Prostate gland (tissue), 2 donors: Measurements from ENCODE around the gene SMIM27. TPM values are rescaled to one million over a fixed set of nuclear protein-coding genes. Genes with fewer than 3 reads are reported as not detected.
A peak's percentile ranks its signal among the peaks of the same experiment; 100 is the strongest.
"Not testable (repeated sequence)": the region's sequence is repeated elsewhere in the genome, so short reads cannot be mapped to it uniquely, and the experiment has no call there.

Experiments used
- DNase-seq: peaks from one replicate; pipeline ENCODE4 v3.0.0-alpha.2; 2019; ENCODE audit warnings: low spot score
- H3K27ac ChIP-seq, 2 donors: fragments of 200-600 bp; sonication (generic); 2 replicates each; pipeline ENCODE4 v1.5.1; 2017 to 2019
- H3K27me3 ChIP-seq: fragments of 200-600 bp; sonication (generic); replicated peaks from 2 replicates; pipeline ENCODE4 v1.5.1; 2019; ENCODE audit not compliant: insufficient read depth
- H3K36me3 ChIP-seq, 2 donors: fragments of 200-600 bp; sonication (generic); 1 replicate in 1 of 2; 2 replicates in 1 of 2; pipeline versions ENCODE4 v1.5.1 to v1.8.1; 2017 to 2019
- H3K4me1 ChIP-seq: fragments of 200-600 bp; sonication (generic); replicated peaks from 2 replicates; pipeline ENCODE4 v1.5.1; 2019
- H3K4me3 ChIP-seq, 2 donors: fragments of 200-600 bp; sonication (generic); 2 replicates each; pipeline ENCODE4 v1.5.1; 2017 to 2019
- H3K9me3 ChIP-seq: fragments of 200-600 bp; sonication (generic); 2 replicates; pipeline ENCODE4 v1.5.1; 2017
- CTCF ChIP-seq, 4 experiments: fragments of 200-600 bp in 2 of 4; fragments of 450-650 bp in 2 of 4; sonication (generic) in 2 of 4; IDR thresholded peaks; 1 replicate in 3 of 4; 2 replicates in 1 of 4; pipeline ENCODE4 v1.5.1; 2016 to 2019; ENCODE audit warnings: antibody characterized with exemption in 4 of 4, mild to moderate bottlenecking in 2 of 4, moderate library complexity in 2 of 4
- POLR2A ChIP-seq: fragments of 450-650 bp; IDR thresholded peaks from one replicate; pipeline ENCODE4 v1.6.1; 2016; ENCODE audit warnings: antibody characterized with exemption, mild to moderate bottlenecking
- POLR2AphosphoS5 ChIP-seq: sonication (generic); formaldehyde crosslinking; IDR thresholded peaks from one replicate; pipeline ENCODE4 v1.6.1; 2017; ENCODE audit warnings: antibody characterized with exemption
- WGBS: methylation state at CpG from one replicate; pipeline ENCODE4 v1.1.5; 2018; 5-methylcytosine and 5-hydroxymethylcytosine counted together
- intact Hi-C: fragments of 100-400 bp; cut with DNase I; formaldehyde crosslinking; loops from one replicate; pipeline ENCODE4 v1.14.2; 2022
- total RNA-seq, 2 donors: library from RNA; depleted of rRNA; stranded (reverse); fragments of >200 nt; gene quantifications; one replicate each; pipeline ENCODE4 v1.1.0, GENCODE V29; 2016

The SMIM27 gene
- total RNA-seq, 2 donors from 2014 or later: 6.4 to 8.3 TPM

- TF ChIP-seq CTCF (IDR thresholded peaks at IDR 0.05) (no peak), POLR2AphosphoS5 (no peak), POLR2A (no peak)
- intact Hi-C loops: no loop called here
Measured at GRCh38 chr9:32518276-32518675, 33.9 kb upstream of the SMIM27 start.

GRCh38 chr9:32523910-32524309, 28.2 kb upstream of the SMIM27 start:
- DNase-seq: no peak
- no peaks in the 10 kb centered on the region for H3K4me1 ChIP-seq
- H3K36me3 ChIP-seq: no peaks in the 10 kb centered on the region
- WGBS: 82% methylated on average over 1 of the region's 1 CpG
- TF ChIP-seq POLR2A (no peak), POLR2AphosphoS5 (no peak), CTCF (IDR thresholded peaks at IDR 0.05) (no peak)
- H3K4me3 ChIP-seq: no peak overlapping the region
- H3K27ac ChIP-seq: no peak overlapping the region
- H3K27me3 ChIP-seq: no peaks in the 10 kb centered on the region
- H3K9me3 ChIP-seq: no peaks in the 10 kb centered on the region
- intact Hi-C loops: loop anchor here (10.0 kb wide), 1 partner anchor 51 kb away; the partner anchor contains the start of gene NDUFB6

More at GRCh38 chr9:32518276-32518675, 33.9 kb upstream of the SMIM27 start:
- Histone ChIP-seq H3K27me3 (no peaks in the 10 kb centered on the region), H3K4me3 (no peak overlapping the region), H3K27ac (no peak overlapping the region), H3K9me3 (no peaks in the 10 kb centered on the region), H3K4me1 (no peaks in the 10 kb centered on the region), H3K36me3 (no peaks in the 10 kb centered on the region)
- no peak for DNase-seq
- 93% methylated on average over 1 of the region's 1 CpG for WGBS

GRCh38 chr9:32524558-32524891, 27.6 kb upstream of the SMIM27 start:
- H3K9me3 ChIP-seq, H3K27me3 ChIP-seq, H3K4me1 ChIP-seq, H3K36me3 ChIP-seq, DNase-seq: not testable (repeated sequence)
- 82% methylated on average over 11 of the region's 11 CpGs for WGBS
- Histone ChIP-seq H3K4me3 (peak overlapping the region in 1 of 2 donors; percentile 58), H3K27ac (peak overlapping the region; percentile 89 to 90)
- intact Hi-C loops: loop anchor here (10.0 kb wide), 1 partner anchor 50 kb away; the partner anchor contains the start of gene NDUFB6

GRCh38 chr9:32524892-32525708, 27.0 kb upstream of the SMIM27 start:
- Histone ChIP-seq H3K27me3 (no peaks in the 10 kb centered on the region), H3K9me3 (no peaks in the 10 kb centered on the region), H3K36me3 (no peaks in the 10 kb centered on the region), H3K4me1 (no peaks in the 10 kb centered on the region), H3K27ac (peak overlapping the region; percentile 89 to 90), H3K4me3 (peak overlapping the region; percentile 40 to 58)
- intact Hi-C loops: loop anchor here (10.0 kb wide), 1 partner anchor 50 kb away; the partner anchor contains the start of gene NDUFB6
- 20% methylated on average over 22 of the region's 22 CpGs for WGBS
- peak; percentile 11 for TF ChIP-seq POLR2AphosphoS5
- no peak for TF ChIP-seq CTCF (IDR thresholded peaks at IDR 0.05)
- peak; percentile 16 for DNase-seq

- no peaks in the 10 kb centered on the region for H3K9me3 ChIP-seq
- peak overlapping the region; percentile 40 to 58 for H3K4me3 ChIP-seq
- H3K36me3 ChIP-seq: no peaks in the 10 kb centered on the region
- TF ChIP-seq POLR2A (no peak), POLR2AphosphoS5 (no peak), CTCF (IDR thresholded peaks at IDR 0.05) (no peak)
- H3K27me3 ChIP-seq: no peaks in the 10 kb centered on the region
- no peaks in the 10 kb centered on the region for H3K4me1 ChIP-seq
- peak overlapping the region; percentile 89 to 90 for H3K27ac ChIP-seq
- no peak for DNase-seq
- WGBS: 0% methylated on average over 4 of the region's 4 CpGs
- intact Hi-C loops: loop anchor here (10.0 kb wide), 1 partner anchor 49 kb away; the partner anchor contains the start of gene NDUFB6
Measured at GRCh38 chr9:32525709-32526030, 26.5 kb upstream of the SMIM27 start.
